MM.1S (cell line): ENCODE measurements around the gene ALDH2.
"Not testable (repeated sequence)": the region's sequence is repeated elsewhere in the genome, so short reads cannot be mapped to it uniquely, and the experiment has no call there.

Experiments
- DNase-seq: peaks from one replicate; pipeline ENCODE4 v3.0.0-alpha.2; 2015
- H2AFZ ChIP-seq: fragments of 300-600 bp; sonication (generic); 2 replicates; pipeline ENCODE4 v1.6.0; 2016; ENCODE audit warnings: antibody characterized with exemption, low read length
- H3F3A ChIP-seq: fragments of 300-600 bp; sonication (generic); 2 replicates; pipeline ENCODE4 v1.6.1; 2016; ENCODE audit warnings: mild to moderate bottlenecking, antibody characterized with exemption, low read length, moderate library complexity, mixed read lengths; ENCODE audit not compliant: insufficient read depth
- H3K27ac ChIP-seq: fragments of 300-600 bp; sonication (generic); 2 replicates; pipeline ENCODE4 v1.5.1; 2016; ENCODE audit warnings: mild to moderate bottlenecking, low read length
- H3K27me3 ChIP-seq: fragments of 300-600 bp; sonication (generic); replicated peaks from 2 replicates; pipeline ENCODE4 v1.6.0; 2016; ENCODE audit warnings: low read length; ENCODE audit not compliant: insufficient read depth
- H3K36me3 ChIP-seq: fragments of 300-600 bp; sonication (generic); replicated peaks from 2 replicates; pipeline ENCODE4 v1.6.1; 2016; ENCODE audit warnings: mild to moderate bottlenecking, low read length, mixed read lengths; ENCODE audit not compliant: insufficient read depth
- H3K4me1 ChIP-seq: fragments of 300-600 bp; sonication (generic); 2 replicates; pipeline ENCODE4 v1.6.1; 2016; ENCODE audit warnings: low read length, mixed read lengths
- H3K4me2 ChIP-seq: fragments of 300-600 bp; sonication (generic); 2 replicates; pipeline ENCODE4 v1.6.0; 2016; ENCODE audit warnings: low read depth, low read length
- H3K4me3 ChIP-seq: fragments of 300-600 bp; sonication (generic); 2 replicates; pipeline ENCODE4 v1.5.1; 2016; ENCODE audit warnings: low read length, mixed read lengths
- H3K79me2 ChIP-seq: fragments of 300-600 bp; sonication (generic); 2 replicates; pipeline ENCODE4 v1.6.1; 2016; ENCODE audit warnings: mixed run types, low read length, mixed read lengths
- H3K9ac ChIP-seq: fragments of 300-600 bp; sonication (generic); 2 replicates; pipeline ENCODE4 v1.6.1; 2016; ENCODE audit warnings: low read length, mixed read lengths
- H3K9me2 ChIP-seq: fragments of 300-600 bp; sonication (generic); replicated peaks from 2 replicates; pipeline ENCODE4 v1.6.1; 2016; ENCODE audit warnings: mild to moderate bottlenecking, low read length, mixed read lengths; ENCODE audit not compliant: insufficient read depth
- H3K9me3 ChIP-seq: fragments of 300-600 bp; sonication (generic); replicated peaks from 2 replicates; pipeline ENCODE4 v1.6.1; 2016; ENCODE audit warnings: mild to moderate bottlenecking, low read length, mixed read lengths; ENCODE audit not compliant: insufficient read depth
- H4K20me1 ChIP-seq: fragments of 300-600 bp; sonication (generic); 2 replicates; pipeline ENCODE4 v1.6.1; 2016; ENCODE audit warnings: mild to moderate bottlenecking, low read length, moderate library complexity, mixed read lengths; ENCODE audit not compliant: insufficient read depth
- EZH2 ChIP-seq: fragments of 300-600 bp; sonication (generic); optimal IDR thresholded peaks from 2 replicates; pipeline ENCODE3; 2017; ENCODE audit warnings: low read depth, mild to moderate bottlenecking, antibody characterized with exemption, low read length, mixed read lengths
- EZH2phosphoT487 ChIP-seq: fragments of 300-600 bp; sonication (generic); IDR thresholded peaks from 2 replicates; pipeline ENCODE4 v1.6.1; 2018; ENCODE audit warnings: antibody characterized with exemption, low read length
- TF ChIP-seq, protein P1 (sequence below): fragments of 300-600 bp; sonication (generic); IDR thresholded peaks from 2 replicates; pipeline ENCODE4 v1.5.1; 2016; ENCODE audit warnings: antibody characterized with exemption, low read length, mixed read lengths

The ALDH2 gene

DNA sequence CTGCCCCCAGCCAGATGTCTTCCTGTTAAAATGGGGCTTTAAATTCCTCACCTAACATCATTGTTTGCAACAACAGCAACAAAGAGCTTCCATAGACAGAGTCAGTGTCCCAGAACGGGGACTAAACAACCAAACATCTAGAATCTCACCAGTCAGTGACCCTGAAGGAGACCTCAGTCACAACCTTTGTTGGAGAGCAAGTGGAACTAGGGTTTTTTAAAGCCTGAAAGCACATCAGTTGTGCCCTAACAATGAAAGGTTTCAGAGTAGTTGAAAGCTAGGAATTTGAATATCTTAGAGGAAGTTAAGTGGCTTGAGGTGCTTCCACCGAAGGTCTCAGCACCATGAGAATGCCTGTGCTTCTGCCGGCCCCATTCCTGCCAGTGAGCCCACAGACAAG, 5.0 kb upstream of the ALDH2 start:
- no peak overlapping the region for H3K4me3 ChIP-seq

DNA sequence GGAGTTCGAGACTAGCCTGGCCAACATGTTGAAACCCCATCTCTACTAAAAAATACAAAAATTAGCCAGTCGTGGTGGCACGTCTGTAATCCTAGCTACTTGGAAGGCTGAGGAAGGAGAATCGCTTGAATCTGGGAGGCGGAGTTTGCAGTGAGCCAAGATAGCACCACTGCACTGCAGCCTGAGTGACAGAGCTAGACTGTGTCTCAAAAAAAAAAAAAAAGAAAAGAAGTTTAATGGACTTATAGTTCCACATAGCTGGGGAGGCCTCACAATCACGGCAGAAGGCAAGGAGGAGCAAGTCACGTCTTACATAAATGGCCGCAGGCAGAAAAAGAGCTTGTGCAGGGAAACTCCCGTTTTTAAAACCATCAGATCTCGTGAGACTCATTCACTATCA, 3.2 kb upstream of the ALDH2 start:
- not testable (repeated sequence) for H3K79me2 ChIP-seq, H3F3A ChIP-seq, H3K4me3 ChIP-seq, H3K9ac ChIP-seq, DNase-seq, H2AFZ ChIP-seq, H3K4me2 ChIP-seq, H3K27me3 ChIP-seq, H3K9me2 ChIP-seq, H3K9me3 ChIP-seq, H3K27ac ChIP-seq, H3K4me1 ChIP-seq, H4K20me1 ChIP-seq, H3K36me3 ChIP-seq

More for the DNA sequence above, 5.0 kb upstream of the ALDH2 start:
- no peaks in the 10 kb centered on the region for H4K20me1 ChIP-seq
- TF ChIP-seq EZH2 (no peak), EZH2phosphoT487 (no peak)
- TF ChIP-seq, protein P1, sequence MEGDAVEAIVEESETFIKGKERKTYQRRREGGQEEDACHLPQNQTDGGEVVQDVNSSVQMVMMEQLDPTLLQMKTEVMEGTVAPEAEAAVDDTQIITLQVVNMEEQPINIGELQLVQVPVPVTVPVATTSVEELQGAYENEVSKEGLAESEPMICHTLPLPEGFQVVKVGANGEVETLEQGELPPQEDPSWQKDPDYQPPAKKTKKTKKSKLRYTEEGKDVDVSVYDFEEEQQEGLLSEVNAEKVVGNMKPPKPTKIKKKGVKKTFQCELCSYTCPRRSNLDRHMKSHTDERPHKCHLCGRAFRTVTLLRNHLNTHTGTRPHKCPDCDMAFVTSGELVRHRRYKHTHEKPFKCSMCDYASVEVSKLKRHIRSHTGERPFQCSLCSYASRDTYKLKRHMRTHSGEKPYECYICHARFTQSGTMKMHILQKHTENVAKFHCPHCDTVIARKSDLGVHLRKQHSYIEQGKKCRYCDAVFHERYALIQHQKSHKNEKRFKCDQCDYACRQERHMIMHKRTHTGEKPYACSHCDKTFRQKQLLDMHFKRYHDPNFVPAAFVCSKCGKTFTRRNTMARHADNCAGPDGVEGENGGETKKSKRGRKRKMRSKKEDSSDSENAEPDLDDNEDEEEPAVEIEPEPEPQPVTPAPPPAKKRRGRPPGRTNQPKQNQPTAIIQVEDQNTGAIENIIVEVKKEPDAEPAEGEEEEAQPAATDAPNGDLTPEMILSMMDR, result no peak
- H3K36me3 ChIP-seq, result no peaks in the 10 kb centered on the region
- DNase-seq, result no peak
- H3K27ac ChIP-seq, result no peak overlapping the region
- H3K4me1 ChIP-seq, result no peaks in the 10 kb centered on the region
- no peaks in the 10 kb centered on the region for H3F3A ChIP-seq
- H3K9ac ChIP-seq, result no peak overlapping the region
- no peaks in the 10 kb centered on the region for H3K27me3 ChIP-seq
- H3K9me3 ChIP-seq, result no peaks in the 10 kb centered on the region
- no peak overlapping the region for H3K4me2 ChIP-seq
- no peaks in the 10 kb centered on the region for H3K9me2 ChIP-seq
- no peak overlapping the region for H2AFZ ChIP-seq
- H3K79me2 ChIP-seq, result no peaks in the 10 kb centered on the region

DNA sequence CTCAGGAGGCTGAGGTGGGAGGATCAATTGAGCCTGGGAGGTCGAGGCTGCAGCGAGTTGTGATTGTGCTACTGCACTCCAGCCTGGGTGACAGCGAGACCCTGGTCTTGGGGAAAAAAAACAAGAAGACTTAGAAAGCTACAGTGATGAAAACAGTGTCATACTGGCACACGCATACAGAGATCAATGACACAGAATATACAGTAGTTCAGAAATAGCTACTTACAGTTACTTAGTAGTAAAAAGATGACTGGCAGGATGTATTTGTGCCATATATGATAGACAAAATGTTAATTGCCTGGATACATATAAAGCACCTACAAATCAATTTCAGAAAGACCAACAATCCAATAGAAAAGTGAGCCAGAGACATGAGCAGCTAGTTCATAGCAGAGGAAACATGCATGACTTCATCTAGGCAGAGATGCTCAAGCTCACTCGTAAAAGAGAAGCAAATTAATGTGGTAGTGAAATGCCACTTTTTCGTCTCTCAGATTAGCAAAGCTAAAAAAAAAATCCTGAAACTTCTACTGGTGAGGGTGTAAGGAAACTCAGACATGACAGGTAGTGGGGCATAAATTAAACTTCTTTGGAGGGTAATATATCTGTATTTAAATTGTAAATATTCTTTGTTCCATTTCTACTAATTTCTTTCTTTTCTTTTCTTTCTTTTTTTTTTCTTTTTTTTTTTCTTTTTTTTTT, 2.5 kb upstream of the ALDH2 start:
- Histone ChIP-seq H2AFZ (no peak overlapping the region), H3K9me2 (no peaks in the 10 kb centered on the region), H3F3A (no peaks in the 10 kb centered on the region), H3K36me3 (no peaks in the 10 kb centered on the region), H3K27ac (no peak overlapping the region), H4K20me1 (no peaks in the 10 kb centered on the region), H3K4me3 (no peak overlapping the region), H3K4me2 (no peak overlapping the region), H3K9me3 (no peaks in the 10 kb centered on the region), H3K27me3 (no peaks in the 10 kb centered on the region), H3K9ac (no peak overlapping the region), H3K79me2 (no peaks in the 10 kb centered on the region), H3K4me1 (no peaks in the 10 kb centered on the region)
- no peak for DNase-seq
- TF ChIP-seq EZH2 (no peak), EZH2phosphoT487 (no peak)
- TF ChIP-seq, protein P1, result no peak

DNA sequence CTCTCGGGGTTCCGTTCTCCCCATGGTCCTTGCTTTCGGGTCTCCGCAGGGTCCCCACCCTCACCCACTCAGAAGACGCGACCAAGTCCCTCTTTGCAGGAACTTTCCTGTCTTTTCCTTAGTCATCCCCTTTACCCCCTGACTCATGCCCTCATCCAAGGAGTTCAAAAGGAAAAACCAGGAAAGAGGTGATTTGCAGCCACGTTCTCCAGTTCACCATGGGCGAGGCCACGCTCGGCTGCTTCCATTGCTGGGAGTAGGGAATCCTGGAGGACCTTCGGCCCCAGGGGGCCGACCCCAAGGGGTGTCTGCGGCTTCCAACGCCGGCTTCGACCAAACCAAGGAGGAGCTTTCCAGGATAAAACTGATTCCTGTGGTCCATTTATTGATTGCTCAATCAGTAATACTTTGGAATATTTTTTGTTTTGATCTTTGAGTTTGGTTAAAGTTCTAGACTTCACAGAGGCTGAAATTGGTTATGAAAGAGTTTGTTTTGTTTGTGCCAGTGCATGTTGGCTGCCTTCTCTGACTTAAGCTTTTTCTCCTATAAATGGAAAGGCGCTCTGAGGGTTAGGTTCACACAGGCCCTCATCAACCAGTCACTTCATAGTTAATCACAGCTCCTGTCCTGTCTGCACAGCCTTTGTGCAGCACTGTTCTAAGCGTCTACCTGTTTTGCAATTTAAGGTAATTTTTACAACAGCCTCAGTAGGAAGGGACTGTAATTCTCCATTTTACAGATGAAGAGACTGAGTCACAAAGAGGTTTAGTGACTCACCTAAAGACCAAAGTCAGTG, 827 bp downstream of the ALDH2 start:
- no peak overlapping the region for H2AFZ ChIP-seq
- H3F3A ChIP-seq, result no peaks in the 10 kb centered on the region
- no peaks in the 10 kb centered on the region for H3K79me2 ChIP-seq

More for the DNA sequence above, 827 bp downstream of the ALDH2 start:
- Histone ChIP-seq H3K27ac (no peak overlapping the region), H3K4me3 (no peak overlapping the region), H4K20me1 (no peaks in the 10 kb centered on the region), H3K9me2 (no peaks in the 10 kb centered on the region), H3K27me3 (no peaks in the 10 kb centered on the region), H3K4me2 (no peak overlapping the region), H3K9ac (no peak overlapping the region), H3K4me1 (no peaks in the 10 kb centered on the region), H3K9me3 (no peaks in the 10 kb centered on the region), H3K36me3 (no peaks in the 10 kb centered on the region)
- no peak for DNase-seq
- TF ChIP-seq, protein P1, result no peak
- TF ChIP-seq EZH2, result no peak
- TF ChIP-seq EZH2phosphoT487, result no peak
